Islet of Langerhans (tissue), 1 donor: ENCODE data around the gene ZNF473.

Experiments used
- FAIRE-seq: peaks from one replicate; lab custom pipeline; 2011; peaks lifted over from hg19 to GRCh38; lab: Jason Lieb, UNC

Gene ZNF473

GRCh38 chr19:50003810-50004419, 21.9 kb upstream of the ZNF473 start:
- no peak for FAIRE-seq

- FAIRE-seq = no peak
Measured at GRCh38 chr19:50005428-50005827, 20.4 kb upstream of the ZNF473 start.

DNA sequence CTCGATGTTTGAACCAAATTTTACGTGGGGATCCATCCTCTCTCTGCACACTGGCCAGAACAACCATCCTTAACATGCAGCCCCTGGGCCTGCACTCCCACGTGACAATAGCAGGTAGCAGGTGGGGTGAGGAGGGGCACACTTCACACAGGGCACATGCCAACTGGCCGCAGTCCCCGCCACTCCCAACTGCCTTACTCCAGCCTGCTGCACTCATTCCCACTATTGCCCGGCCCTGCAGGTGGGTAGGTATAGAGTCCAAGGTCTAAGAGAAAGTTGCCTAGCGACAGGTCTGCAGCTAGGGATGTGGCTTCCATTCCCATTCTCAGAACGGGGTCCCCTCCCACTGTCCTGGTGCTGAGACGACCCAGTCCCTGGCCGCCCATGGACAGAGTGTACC, 18.6 kb upstream of the ZNF473 start:
- no peak for FAIRE-seq

GRCh38 chr19:50007947-50008346, 17.9 kb upstream of the ZNF473 start:
- no peak for FAIRE-seq

- no peak for FAIRE-seq
Measured at GRCh38 chr19:50008532-50008931, 17.3 kb upstream of the ZNF473 start.

DNA sequence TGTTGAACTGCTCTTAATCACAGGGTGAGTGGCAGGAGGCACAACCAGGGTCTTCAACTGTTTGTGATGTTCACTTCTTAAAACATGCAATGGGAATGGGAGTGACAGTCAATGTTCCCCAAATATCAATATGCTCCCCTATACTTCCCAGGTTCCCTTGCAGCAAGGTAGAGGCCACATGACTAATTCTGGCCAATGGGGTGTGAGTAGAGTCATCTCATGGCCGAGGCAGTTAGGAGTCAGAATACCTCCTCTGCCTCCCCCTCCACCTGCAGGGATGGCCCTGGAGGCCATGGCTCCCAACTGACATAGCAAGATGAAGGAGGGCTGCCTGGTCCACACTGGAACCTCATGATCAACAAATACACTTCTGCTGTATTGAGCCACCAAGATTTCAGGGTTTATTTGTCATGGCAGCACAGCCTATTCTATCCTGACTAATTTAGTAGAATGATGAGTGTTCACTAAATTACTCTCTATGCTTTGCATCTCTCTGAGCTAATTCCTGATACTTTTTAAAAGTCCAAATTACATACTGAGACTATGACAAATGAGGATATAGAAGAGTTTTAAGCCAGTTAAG, 9.5 kb upstream of the ZNF473 start:
- no peak for FAIRE-seq

- no peak for FAIRE-seq
Measured at GRCh38 chr19:50020481-50020880, 5.3 kb upstream of the ZNF473 start.

DNA sequence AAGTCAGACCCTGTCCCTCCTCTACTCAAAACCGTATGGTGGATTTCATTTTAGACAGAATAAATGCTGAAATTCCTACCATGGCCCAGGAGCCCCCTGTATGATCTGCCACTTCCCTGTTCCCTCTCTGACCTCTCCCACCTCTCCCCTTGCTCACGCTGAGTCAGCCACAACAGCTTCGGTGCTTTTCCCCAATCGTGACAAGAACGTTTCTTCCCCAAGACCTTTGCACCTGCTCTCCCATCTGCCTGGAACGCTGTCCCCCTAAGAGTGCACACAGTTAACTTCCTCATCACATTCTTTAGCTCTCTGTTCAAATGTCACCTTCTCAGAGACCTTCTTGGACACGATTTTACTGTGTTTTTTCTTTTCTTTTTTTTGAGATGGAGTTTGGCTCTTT, 3.0 kb upstream of the ZNF473 start:
- FAIRE-seq = no peak

GRCh38 chr19:50024719-50025021, 1.1 kb upstream of the ZNF473 start:
- no peak for FAIRE-seq

GRCh38 chr19:50025022-50025793, 597 bp upstream of the ZNF473 start, which contains the start of gene VRK3:
Gene VRK3 (minus strand): TSS chr19:50025372. CDS start chr19:50016162, 9,210 bp downstream.
- FAIRE-seq = peak; percentile 94

DNA sequence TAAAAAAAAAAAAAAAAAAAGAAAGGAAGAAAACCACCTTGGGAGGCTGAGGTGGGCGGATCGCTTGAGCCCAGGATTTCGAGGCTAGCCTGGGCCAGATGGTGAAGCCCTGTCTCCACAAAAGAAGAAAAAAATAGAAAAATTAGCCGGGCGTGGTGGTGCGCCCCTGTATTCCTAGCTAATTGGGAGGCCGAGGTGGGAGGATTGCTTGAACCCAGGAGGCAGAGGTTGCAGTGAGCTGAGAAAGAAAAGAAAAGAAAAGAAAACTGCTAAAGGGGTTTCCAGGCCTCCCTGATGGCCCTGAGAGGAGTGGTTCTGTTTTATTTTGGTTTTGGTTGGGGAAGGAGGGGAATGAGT, 723 bp downstream of the ZNF473 start:
- no peak for FAIRE-seq

- no peak for FAIRE-seq
Measured at GRCh38 chr19:50030225-50030624, 4.4 kb downstream of the ZNF473 start.

GRCh38 chr19:50030937-50031336, 5.1 kb downstream of the ZNF473 start:
- FAIRE-seq = no peak

DNA sequence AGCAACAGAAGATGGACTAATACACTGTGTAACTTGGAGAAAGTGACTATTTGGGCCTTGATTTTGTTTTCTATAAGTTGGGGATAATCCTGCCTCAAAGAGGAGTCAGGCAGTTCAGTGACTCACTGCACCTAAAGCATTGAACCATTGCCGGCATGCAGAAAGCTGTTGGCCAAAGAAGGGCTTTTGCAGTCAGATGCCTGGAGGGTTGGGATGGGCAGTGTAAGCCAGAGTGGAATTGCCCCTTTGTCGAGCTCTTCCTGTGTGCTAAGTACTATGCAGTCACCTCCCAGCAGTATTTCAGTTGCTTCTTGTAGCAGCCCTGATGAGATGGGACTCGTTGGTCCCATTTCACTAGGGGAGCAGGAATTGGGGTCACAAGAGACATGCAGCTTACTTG, 11.1 kb downstream of the ZNF473 start:
- no peak for FAIRE-seq

DNA sequence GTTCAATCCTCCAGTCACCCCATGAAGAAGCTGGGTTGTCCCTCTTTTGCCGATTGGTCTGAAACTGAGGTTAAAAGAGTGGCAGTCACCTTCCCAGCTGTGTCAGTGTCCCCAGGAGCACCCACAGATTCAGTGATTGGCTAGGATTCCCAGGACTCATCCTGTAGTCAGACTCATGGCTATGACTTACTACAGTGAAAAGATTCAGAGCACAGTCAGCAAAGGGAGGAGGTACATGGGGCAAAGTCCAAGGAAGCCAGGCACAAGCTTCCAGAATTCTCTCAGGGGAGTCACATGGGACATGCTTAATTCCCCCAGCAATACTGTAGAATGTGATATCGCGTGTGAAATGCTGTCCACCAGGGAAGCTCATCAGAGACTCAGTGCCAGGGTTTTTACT, 14.2 kb downstream of the ZNF473 start:
- FAIRE-seq = no peak

GRCh38 chr19:50040967-50041366, 15.2 kb downstream of the ZNF473 start:
- no peak for FAIRE-seq

DNA sequence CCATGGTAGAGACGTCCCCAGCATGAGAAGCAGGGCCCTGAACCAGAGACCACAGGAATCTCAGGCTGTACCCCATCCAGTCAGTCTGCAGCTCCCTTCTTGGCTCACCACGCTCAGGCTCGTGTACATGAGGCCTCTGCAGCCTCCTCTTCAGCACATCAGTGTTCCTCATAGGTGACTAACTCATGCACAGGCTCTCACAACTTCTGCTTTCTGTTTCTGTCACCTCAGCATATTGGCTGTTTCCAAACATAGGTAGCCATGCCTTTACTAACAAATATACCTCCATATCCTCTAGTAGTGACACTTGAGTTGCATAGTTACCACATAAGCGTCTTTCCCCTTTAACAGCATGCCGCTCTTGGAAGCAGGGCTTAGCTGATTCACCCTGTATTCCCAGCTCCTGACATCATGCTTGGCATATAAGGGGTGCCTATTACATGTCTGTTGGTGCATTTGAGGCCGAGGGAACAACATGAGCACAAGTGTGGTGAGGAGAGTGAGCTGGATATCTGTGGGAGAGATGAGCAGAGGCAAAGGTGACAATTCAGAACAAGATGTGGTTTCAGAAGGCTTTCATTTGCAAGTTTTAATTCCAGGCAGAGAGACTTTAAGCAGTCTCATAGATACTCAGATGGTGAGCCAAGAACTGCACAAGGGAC, 16.7 kb downstream of the ZNF473 start:
- no peak for FAIRE-seq

GRCh38 chr19:50043967-50044366, 18.2 kb downstream of the ZNF473 start:
- FAIRE-seq = no peak

- FAIRE-seq = no peak
Measured at GRCh38 chr19:50044922-50045321, 19.1 kb downstream of the ZNF473 start.

DNA sequence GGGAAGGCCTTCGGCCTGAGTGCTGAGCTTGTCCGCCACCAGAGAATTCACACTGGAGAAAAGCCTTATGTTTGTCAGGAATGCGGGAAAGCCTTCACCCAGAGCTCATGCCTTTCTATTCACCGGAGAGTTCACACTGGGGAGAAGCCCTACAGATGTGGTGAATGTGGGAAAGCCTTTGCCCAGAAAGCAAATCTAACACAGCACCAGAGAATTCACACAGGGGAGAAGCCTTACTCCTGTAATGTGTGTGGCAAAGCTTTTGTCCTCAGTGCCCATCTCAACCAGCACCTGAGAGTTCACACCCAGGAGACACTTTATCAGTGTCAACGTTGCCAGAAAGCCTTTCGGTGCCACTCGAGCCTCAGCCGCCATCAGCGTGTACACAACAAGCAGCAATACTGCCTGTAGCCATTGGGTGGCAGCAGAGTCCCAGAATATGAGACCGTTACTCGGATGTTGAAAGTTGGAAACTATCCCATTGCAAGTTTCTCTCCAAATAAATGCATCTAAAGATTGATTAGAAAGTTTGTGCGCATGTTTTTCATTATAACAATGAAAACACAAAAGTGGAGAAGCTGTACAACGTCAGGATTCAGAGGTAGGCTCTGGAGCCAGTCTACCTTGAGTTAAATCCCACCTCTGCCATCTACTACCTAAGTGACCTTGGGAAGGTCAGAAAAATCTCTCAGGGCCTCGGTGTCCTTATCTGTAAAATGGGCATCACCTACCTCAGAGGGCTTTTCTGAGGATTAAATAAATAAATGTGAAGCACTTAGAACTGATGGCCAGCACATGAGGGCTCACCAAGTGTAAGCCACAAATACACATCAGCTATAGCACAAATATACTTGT, 21.1 kb downstream of the ZNF473 start:
- no peak for FAIRE-seq

GRCh38 chr19:50047671-50048070, 21.9 kb downstream of the ZNF473 start:
- no peak for FAIRE-seq
